ENCODE results near the gene ZNF236.

Gene ZNF236

DNA sequence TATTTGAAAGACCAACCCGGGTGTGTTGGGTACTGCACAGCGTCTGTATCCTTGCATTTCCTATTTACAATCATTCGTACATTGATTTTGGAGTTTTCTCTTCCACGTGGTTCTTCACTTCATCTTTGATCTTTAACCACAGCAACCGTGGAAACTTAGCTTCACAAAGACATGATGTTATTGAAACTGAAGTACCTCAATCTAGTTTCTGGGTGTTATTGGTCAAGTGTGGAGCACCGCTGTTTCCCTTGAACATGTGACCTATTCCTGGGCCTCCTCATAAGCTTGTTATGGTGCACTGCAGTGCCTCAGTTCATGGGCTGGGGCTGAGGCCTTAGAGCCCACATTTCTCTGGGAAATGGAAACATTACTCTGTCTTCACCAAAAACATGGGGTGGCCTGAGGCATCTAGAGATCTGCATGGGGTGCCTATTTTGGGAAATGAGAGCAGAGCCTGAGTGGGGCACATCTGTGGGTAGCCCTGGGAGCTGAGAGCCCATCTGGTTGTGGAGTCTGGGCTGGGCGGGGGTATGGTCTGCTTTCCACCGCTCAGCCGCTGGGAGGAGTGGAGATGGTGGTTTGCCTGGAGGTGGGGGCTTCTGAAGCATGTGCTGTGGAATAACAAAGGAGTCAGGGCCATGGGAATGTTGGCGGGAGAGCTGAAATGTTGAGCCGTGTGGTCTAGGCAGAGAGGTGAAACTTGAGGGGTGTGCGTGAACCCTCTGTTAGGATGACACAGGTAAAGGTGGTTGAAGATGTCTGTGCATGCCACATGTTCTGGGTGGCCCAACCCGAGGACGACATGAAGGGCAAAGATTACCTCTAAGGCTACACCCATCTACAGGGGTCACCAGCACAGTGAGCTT, 37.4 kb downstream of the ZNF236 start:
- DNase-seq (ENCODE audit: low read depth, low spot score) = no peak

DNA sequence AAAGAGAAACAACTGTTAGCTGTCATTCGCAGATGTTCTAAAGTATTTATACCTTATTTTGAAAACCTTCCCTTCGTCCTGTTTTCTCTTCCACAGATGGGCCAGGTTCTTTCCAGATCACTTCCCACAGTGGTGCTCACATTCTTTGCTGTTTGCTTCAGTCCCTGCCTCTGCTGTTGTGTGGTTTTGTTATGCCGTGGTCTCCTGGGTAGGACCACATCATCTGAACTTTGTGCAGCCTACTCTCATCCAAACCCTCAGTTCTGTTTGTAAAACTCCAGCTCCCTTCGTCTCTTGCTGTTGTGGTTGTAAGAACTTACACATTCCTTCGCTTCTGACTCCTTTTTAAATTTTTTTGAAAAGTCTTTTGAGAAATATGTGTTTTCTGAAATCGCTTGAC, 38.1 kb downstream of the ZNF236 start:
- DNase-seq (ENCODE audit: low read depth, low spot score) = no peak

DNA sequence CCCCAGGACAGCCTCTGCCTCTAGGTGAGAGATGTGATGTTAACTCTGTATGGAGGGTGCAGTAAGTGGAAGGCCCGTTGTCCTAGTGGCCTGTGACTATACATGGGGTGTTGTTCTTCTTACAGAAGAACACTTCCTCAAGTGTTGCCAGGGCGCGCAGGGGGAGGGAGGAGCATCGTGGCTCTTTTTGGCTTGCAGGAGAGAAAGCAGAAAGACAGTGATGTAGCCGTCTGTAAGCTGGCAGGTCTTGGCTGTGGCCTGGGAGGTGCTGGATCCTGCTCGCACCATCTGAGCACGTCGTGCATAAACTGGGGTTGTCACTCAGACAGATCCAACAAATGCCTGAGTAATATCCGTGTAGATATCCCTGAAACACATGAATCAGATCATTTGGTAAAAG, 44.3 kb downstream of the ZNF236 start:
- no peak for DNase-seq (ENCODE audit: low read depth, low spot score)

DNA sequence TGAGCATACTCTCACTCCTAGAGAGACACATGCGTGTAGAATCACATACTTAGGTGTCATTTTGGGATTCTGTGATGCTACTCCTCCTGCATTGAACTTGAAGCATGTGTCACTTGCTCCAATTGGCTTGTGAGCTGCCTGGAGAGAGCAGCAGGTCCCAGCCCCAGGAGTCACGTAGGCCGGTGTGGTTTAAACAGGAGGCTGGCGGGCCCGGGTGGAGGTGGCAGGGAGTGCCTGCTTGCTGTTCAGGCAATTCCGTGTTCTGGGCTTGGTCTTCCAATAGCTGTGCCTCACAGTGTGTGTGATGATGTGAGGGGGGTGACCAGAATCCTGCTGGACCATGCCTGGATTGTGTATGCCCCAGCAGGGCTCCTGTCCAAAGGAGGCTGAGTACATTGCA, 51.0 kb downstream of the ZNF236 start:
- DNase-seq (ENCODE audit: low read depth, low spot score) = no peak

DNA sequence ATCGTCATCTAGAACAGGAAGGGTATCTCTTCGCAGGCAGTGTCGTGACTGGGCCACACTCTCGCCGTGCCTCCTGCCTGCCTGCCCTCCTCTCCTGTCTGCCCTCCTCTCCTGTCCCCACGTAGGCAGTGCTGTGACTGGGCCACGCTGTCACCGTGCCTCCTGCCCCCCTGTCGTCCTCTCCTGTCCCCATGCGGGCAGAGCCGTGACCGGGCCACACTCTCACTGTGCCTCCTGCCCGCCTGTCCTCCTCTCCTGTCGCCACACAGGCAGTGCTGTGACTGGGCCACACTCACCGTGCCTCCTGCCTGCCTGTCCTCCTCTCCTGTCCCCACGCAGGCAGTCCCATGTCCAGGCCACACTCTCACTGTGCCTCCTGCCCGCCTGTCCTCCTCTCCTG, 51.4 kb downstream of the ZNF236 start:
- no peak for DNase-seq (ENCODE audit: low read depth, low spot score)

DNA sequence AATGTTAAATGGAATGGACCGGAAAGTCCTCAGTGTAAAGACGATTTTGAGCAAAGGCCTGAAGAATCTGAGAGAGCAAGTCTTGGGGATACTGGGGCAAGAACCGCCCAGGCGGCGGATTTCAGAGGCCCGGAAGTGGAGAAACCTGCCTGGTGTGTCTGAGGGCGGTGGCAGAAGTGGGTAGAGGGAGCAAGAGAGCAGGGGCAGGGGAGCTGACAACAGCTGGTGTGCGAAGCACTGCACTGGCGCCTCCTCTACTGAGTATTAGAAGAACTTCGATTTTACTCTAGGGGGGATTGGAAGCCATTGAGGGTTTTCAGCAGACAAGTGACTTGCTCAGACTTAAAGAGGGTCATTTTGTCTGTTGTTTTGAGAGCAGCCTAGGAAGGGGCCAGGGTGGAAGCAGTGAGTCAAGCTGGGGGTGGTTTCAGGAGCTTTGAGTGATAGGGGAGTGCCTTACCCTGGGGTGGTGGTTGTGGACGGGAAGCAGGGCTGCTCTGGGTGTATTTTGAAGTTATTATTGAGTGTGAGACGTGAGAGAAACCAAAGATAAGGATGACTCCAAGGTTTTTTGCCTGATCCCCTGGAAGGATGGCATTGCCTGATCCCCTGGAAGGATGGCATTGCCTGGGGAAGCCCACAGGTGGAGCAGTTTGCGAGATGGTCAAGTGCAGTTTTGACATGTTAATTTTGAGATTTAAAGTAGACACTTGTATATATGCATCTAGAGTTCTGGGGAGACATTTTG, 52.5 kb downstream of the ZNF236 start:
- DNase-seq (ENCODE audit: low read depth, low spot score) = no peak

DNA sequence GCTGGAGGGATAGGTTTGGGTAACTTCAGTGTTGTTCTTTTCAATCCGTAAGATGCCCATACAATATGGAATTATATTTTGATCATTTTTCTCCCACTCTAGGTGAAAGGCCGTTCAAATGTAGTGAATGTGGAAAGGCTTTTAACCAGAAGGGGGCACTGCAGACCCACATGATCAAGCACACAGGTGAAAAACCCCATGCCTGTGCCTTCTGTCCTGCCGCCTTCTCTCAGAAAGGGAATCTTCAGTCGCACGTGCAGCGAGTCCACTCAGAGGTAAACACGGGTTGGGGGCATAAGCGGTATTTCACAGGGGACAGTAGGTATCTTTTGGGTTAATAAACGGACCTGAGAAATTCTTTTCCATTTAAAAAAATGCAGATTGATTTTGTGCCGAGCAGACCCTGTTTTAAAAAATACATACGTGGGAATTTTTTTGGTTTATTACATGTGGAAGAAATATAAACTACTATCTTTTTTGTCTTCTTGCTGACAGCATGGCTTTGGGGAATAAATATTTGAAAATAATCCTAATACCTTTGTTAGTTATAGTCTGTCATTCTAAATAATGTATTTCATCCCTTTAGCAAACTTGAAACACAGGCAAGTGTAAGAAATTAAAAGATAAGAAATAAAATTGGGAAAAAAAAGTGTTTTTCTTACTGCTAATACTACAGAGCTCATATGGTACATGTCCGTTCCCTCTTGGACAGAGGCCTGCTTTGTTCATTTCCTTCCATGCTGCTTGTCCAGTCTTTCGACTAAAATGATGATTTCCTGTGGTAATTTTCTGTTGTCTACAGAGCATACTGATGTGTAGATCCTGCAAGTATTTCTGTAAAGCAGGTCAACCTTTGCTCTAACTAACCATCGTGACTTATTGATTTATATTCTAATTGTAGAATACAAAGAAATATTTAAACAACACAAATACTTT, 53.3 kb downstream of the ZNF236 start:
- DNase-seq (ENCODE audit: low read depth, low spot score) = no peak

DNA sequence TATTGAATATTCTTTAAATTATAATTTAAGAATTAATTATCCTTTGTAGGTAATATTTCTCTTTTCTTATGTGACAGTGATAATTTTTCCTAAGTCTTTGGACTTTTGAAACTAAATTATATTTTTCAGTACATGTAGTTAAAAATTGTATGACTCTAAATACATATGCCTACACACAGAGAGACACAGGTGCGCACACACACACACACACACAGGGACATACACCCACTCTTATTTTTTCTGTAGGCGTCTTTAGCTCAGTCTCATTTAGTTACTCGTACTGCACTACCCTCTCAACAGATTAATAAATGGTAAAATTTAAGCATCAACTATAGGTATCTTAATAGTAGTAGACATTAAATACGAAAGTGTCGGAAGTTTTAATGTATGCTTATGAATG, 56.1 kb downstream of the ZNF236 start:
- no peak for DNase-seq (ENCODE audit: low read depth, low spot score)

DNA sequence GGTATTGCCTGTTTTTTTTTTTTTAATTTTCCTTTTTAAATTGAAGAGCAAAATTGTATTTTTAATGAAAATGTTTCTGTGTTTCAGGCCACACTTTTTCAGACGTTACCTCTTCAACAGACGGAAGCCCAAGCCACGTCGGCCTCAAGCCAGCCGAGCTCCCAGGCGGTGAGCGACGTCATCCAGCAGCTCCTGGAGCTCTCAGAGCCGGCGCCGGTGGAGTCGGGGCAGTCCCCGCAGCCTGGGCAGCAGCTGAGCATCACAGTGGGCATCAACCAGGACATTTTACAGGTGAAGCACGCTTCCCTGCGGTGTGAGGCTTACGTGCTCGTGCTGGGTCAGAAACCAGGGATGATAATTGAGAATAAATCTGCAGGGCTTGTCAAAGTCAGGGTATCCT, 57.7 kb downstream of the ZNF236 start:
- no peak for DNase-seq (ENCODE audit: low read depth, low spot score)

DNA sequence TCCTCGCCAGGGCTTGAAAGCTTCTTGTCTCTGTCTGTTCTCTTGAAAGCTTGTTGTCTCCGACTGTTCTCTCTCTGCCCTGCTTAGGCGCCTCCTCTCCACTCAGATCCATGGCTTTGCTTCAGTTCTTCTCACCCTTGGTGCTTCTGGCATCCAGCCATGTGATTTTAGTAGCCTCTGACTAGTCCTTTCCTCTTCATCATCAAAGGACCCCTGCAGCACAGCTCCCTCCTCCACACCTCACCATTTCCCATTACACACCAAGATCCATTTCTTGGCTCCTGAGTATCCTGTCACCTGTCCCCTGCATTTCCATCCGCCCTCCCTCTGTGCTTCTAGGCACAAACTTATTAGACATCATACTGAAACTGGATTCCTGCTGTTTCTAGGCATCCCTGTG, 59.4 kb downstream of the ZNF236 start:
- DNase-seq (ENCODE audit: low read depth, low spot score) = no peak

DNA sequence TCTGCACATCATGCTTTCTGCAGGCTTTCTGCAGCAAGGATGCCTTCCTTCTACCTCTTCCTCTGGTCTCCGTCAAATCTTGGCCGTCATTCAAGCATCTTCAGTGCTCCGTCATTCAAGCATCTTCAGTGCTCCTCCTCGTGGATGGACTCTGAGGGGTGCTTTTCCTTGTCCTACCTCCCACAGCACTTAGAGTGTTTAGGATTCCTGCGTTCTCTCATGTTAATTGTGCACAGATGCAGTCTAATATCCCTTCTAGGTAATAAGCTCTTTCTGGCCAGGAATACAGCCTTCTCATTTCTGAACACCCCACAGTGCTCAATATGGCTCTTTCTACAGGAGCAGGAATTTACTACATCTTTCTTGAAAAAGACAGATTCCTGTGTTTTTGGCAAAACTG, 59.8 kb downstream of the ZNF236 start:
- no peak for DNase-seq (ENCODE audit: low read depth, low spot score)

DNA sequence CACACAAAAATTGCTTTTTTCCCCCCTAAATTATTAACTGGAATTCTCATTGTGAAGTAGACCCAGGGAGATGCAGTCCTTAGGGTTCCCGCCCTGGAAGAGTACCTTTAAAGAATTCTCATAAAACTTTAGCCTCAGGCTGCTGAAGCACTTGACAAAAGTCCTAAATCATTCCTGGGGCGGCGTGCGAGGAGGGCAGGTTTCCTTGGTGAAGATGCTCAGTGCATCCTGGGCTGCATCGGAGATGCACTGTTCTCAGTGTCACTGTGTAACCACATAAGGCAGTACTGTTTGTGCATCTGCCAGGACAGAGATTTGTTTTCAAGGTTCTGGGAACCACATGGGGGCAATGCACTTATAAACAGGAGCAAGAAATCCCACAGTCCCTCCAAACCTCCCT, 62.6 kb downstream of the ZNF236 start:
- DNase-seq (ENCODE audit: low read depth, low spot score) = no peak

DNA sequence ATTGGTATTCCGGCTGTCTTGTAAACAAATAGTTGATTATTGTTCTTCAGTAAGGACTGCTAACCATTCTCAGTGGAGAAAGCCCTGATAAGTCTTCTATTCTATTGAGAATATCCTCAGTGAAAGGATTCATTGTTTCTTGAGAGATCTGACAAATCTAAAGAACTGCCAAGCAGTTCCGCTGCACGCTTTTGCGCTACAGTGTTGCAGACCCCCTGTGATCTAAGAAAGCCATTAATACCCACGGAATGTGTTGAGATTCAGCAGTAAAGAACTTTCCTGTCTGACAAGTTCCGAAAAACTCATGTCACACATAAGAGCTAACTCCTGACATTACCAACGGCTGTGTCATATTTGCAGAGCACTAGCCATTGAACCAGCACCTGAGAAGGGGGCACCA, 63.8 kb downstream of the ZNF236 start:
- DNase-seq (ENCODE audit: low read depth, low spot score) = no peak

DNA sequence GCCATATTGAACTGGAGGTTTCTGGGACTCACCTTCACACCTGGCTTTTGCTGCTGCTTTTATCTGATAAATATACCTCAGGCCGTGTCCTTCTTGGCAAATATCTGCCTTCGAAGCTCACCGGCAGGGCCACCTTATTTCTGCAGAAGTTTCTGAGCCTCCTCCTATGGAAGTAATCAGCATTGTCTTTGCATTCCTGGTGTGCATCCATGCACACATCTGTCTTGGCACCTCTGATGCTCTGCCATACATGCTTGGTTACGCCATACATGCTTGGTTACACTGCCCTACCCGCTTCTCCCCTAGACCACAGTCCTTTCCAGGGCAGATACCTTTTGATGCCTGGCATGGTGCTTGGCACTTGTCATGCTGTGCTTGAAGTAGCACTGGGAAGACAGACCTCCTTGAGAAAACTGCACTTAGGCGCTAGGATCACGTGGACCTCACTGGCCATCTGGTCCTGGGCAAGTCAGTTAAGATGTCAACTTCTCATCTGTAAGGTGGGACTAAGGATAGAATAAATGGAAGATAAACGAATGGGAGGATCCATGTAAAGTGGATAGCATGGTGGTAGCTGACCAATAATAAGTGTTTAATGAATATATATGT, 66.8 kb downstream of the ZNF236 start:
- DNase-seq (ENCODE audit: low read depth, low spot score) = no peak

DNA sequence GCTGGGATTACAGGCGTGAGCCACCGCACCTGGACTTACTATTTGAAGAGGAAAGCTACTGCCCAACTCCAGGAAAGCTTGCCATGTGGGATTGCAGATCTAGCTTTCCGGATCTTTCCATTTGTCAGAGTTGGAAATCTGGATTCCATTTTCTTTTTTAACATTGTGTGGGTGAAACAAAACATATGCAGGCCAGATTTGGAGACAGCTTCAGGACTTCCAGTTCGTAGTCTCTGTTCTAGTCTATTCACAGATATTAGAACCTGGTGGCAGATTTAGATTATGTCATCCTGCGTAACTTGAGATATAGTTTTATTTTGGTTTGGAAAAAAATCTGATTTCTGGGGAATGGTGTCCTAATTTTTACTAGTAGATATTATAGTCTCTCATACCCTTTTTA, 70.5 kb downstream of the ZNF236 start:
- no peak for DNase-seq (ENCODE audit: low read depth, low spot score)

DNA sequence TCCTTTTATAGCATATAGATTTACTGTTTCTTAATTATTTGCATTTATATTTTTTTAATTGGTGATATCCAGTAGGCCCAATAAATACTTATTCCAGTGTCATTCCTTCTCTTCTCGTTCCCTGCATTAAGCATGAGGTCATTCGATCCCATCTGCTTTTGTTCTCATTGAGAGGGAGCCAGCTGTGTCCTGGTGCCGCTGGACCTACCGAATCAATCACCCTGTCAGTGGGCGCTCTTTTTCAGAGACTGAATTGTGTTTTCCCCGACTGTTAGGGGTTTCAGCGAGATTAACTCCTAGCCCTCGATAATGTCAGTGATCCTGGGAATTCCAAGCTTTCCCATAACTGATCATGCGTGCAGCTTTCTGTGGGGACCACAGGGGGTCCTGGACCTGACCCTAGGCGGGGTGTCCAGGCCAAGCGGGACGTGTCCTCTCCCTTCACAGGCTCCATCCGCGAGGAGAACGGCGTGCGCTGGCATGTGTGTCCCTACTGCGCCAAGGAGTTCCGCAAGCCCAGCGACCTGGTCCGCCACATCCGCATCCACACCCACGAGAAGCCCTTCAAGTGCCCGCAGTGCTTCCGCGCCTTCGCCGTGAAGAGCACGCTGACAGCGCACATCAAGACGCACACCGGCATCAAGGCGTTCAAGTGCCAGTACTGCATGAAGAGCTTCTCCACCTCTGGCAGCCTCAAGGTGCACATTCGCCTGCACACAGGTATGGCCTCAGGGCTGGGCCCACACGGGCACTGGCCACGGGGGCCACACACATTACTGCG, 72.4 kb downstream of the ZNF236 start:
- no peak for DNase-seq (ENCODE audit: low read depth, low spot score)

DNA sequence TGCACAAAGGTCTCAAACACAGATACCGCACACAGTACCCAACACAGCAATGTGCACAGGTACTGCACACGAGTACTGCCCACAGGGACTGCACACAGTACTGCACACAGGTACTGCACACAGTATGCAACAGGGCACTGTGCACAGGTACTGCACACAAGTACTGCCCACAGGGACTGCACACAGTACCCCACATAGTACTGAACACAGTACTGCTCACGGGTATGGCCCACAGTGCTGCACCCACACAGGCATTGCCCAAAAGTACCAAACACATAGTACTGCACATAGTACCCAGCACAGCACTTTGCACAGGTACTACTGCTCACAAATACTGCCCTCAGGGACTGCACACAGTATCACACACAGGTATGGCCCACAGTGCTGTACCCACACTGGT, 73.1 kb downstream of the ZNF236 start:
- no peak for DNase-seq (ENCODE audit: low read depth, low spot score)

DNA sequence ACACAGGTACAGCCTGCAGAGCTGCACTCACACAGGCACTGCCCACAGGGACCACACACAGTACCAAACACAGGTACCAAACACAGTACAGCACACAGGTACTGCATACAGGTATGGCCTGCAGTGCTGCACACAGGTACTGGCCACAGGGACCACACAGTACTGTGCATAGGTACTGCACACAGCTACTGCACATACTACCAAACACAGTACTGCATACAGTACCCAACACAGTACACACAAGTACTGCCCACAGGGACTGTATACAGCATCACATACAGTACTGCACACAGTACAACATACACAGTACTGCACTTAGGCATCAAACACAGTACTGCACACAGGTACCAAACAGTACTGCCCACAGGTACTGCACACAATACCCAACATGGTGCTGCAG, 74.3 kb downstream of the ZNF236 start:
- no peak for DNase-seq (ENCODE audit: low read depth, low spot score)

DNA sequence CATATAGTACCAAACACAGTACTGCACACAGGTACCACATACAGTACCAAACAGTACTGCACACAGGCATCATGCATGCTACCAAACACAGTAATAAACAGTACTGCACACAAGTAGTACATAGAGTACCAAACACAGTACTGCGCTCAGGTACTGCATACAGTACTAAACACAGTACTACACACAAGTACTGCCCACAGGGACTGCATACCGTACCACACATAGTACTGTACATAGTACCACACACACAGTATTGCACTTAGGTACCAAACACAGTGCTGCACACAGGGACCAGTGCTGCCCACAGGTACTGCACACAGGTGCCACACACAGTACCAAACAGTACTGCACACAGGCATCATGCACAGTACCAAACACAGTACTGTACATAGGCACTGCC, 74.9 kb downstream of the ZNF236 start:
- no peak for DNase-seq (ENCODE audit: low read depth, low spot score)

DNA sequence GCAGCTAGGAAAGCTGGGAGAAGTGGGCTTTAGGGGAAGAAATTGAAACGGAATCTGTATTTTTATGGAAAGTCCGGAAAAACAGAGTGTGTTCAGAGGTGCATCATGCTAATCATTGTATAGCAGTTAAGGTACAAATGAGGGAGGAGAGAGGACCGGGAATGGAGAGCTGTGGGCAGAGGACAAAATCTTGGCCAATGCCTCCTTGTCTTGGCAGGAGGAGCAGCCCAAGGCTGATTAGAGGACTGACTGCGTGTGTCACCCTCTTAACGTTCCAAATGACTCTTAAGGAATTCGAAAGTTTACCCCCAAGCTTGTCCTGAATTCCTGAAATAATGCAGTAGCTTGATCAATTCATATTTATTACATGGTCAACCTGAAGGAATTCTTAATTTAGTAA, 81.0 kb downstream of the ZNF236 start:
- DNase-seq (ENCODE audit: low read depth, low spot score) = no peak

DNA sequence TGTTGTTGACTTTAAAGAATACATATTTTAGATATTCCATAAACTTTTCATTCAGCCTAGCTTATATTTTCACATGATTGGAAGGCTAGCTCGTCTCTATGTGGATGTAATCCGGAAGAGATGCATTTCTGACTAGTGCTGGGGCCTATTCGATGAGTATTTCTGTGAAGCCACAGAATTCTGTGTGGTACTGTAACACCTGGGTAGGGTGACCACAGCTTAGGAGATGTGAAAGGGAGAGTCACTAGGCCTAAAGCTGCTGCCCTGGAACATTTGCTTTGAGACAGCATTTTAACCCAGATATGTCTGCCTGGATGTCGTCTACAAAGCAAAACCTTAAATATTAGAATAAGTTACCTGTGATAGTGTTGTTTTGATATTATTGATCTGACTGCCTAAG, 83.5 kb downstream of the ZNF236 start:
- no peak for DNase-seq (ENCODE audit: low read depth, low spot score)
